Activated T-helper 2 cell treated with anti-CD3 and anti-CD28 coated beads, Interferon-gamma antibody, Interleukin-2, Interleukin-4, amounts not matched to agents 10 μg/mL and 5 μg/mL and 100 μg/mL, durations not matched to agents 14 hours and 24 hours and 36 hours (primary cell): ENCODE results near the gene DACT3. TPM values are rescaled to one million over a fixed set of nuclear protein-coding genes. Genes with fewer than 3 reads are reported as not detected.
A peak's percentile ranks its signal among the peaks of the same experiment; 100 is the strongest.
"Not testable (repeated sequence)": the region's sequence is repeated elsewhere in the genome, so short reads cannot be mapped to it uniquely, and the experiment has no call there.

Experiments
- DNase-seq: peaks from one replicate; pipeline ENCODE4 v3.0.0; 2021; ENCODE audit warnings: low spot score
- H3K27ac Mint-ChIP-seq: one replicate; pipeline ENCODE4 v1.8.0; 2021; ENCODE audit warnings: mixed read lengths
- H3K27me3 Mint-ChIP-seq: one replicate; pipeline ENCODE4 v1.8.0; 2021; ENCODE audit warnings: low read depth, mixed read lengths
- H3K36me3 Mint-ChIP-seq: one replicate; pipeline ENCODE4 v1.8.0; 2021; ENCODE audit warnings: low read depth, mixed read lengths
- H3K4me1 Mint-ChIP-seq: one replicate; pipeline ENCODE4 v1.8.0; 2021; ENCODE audit warnings: low read depth, mixed read lengths
- H3K4me3 Mint-ChIP-seq: one replicate; pipeline ENCODE4 v1.8.0; 2021; ENCODE audit warnings: low read depth, mild to moderate bottlenecking, moderate library complexity, mixed read lengths
- H3K9me3 Mint-ChIP-seq: one replicate; pipeline ENCODE4 v1.8.0; 2021; ENCODE audit warnings: mixed read lengths
- intact Hi-C: fragments of 100-400 bp; cut with micrococcal nuclease; formaldehyde crosslinking; loops from one replicate; pipeline ENCODE4 v1.15.1; 2023
- total RNA-seq: library from RNA; stranded (reverse); gene quantifications from 2 replicates; pipeline ENCODE4 v1.2.3, GENCODE V29; 2022

DACT3 gene
- total RNA-seq, 1 donor from 2014 or later: 6.1 TPM

DNA sequence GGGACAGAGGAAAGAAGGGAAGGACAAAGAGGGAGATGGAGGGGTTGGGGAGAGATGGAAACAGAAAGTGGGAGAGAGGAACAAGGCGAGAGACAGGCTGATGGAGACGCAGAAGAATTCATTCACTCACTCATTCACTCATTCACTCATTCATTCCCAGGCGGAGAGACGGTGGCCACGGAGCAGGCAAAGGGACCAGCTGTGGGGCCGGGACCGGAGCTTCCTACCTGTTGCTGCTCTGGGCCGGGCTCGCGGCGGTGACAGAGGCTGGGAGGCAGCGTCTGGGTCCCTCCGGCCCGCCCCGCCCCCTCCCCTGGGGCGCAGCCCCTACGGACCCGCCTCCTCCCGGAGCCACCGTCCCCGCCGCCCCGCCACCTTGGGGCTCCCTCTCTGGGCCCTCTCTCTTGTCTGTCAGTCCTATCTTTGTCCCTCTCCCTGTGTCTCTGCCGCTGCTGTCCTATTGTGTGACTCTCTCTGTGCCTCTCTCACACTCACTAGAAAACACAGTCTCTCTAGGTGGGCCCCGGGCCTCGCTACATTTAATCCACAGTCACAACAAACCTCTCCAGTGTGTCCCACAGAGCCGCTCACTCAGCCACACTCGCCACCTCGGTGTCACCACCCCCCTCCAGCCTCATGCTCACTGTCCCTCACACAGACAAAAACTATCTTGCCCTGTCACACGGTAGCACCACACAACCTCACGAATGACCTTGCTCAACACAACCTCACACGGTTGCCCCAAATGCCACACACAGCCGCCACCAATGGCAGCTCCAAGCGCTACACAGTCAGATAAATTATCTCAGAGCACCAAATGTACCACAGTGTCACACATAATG is 24.8 kb downstream of the DACT3 start, which contains the start of gene GNG8:
TSS of gene GNG8 (minus strand) at position 283 of the 842 bp plus-strand sequence. CDS start 1,520 bp downstream, outside the sequence.
- Mint-ChIP-seq H3K4me3 (peak within 1 kb of the TSS; percentile 75), H3K27me3 (peaks cover 6% of the 10 kb centered on the region), H3K36me3 (peaks cover 6% of the 10 kb centered on the region), H3K27ac (peak within 1 kb of the TSS; percentile 4), H3K4me1 (peaks cover 14% of the 10 kb centered on the region), H3K9me3 (no peaks in the 10 kb centered on the region)
- DNase-seq: no peak
- intact Hi-C loops: no loop called here

GRCh38 chr19:46634656-46635218 is 26.2 kb downstream of the DACT3 start:
- Mint-ChIP-seq H3K36me3 (peaks cover 6% of the 10 kb centered on the region), H3K27me3 (peaks cover 2% of the 10 kb centered on the region), H3K4me1 (peaks cover 13% of the 10 kb centered on the region), H3K27ac (no peak overlapping the region), H3K4me3 (peak overlapping the region; percentile 75), H3K9me3 (no peaks in the 10 kb centered on the region)
- intact Hi-C loops: loop anchor here (1.0 kb wide), 1 partner anchor 27 kb away; the partner anchor contains the start of gene DACT3
- no peak for DNase-seq

GRCh38 chr19:46634045-46634655 is 26.8 kb downstream of the DACT3 start:
- DNase-seq: peak; percentile 94
- peaks cover 13% of the 10 kb centered on the region for H3K4me1 Mint-ChIP-seq
- H3K27ac Mint-ChIP-seq: peak overlapping the region; percentile 34
- peaks cover 2% of the 10 kb centered on the region for H3K27me3 Mint-ChIP-seq
- H3K9me3 Mint-ChIP-seq: no peaks in the 10 kb centered on the region
- intact Hi-C loops: loop anchor here (1.0 kb wide), 1 partner anchor 27 kb away; the partner anchor contains the start of gene DACT3
- H3K4me3 Mint-ChIP-seq: peak overlapping the region; percentile 80
- H3K36me3 Mint-ChIP-seq: peaks cover 6% of the 10 kb centered on the region

DNA sequence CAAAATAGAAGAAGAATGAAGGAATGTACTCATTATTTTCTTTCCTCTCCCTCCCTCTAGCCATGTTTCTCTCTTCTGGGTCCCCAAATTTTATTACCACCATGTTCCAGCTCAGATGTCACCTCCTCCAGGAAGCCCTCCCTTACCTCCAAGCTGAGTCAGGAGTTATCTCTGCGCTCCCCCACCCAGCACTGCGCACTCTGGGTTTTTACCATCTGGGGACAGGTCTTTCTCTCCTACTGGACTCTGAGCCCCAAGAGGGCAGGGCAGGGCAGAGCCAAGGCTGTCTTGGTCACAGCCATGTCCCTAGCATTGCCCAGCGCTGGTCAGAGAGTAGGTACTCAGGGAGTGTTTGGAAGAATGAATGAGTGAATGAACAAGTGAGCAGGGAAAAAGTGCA is 27.9 kb downstream of the DACT3 start:
- Mint-ChIP-seq H3K4me3 (peak overlapping the region; percentile 80), H3K4me1 (peaks cover 13% of the 10 kb centered on the region), H3K27me3 (peaks cover 2% of the 10 kb centered on the region), H3K36me3 (peaks cover 6% of the 10 kb centered on the region), H3K9me3 (no peaks in the 10 kb centered on the region), H3K27ac (peak overlapping the region; percentile 26)
- intact Hi-C loops: no loop called here
- DNase-seq: no peak

DNA sequence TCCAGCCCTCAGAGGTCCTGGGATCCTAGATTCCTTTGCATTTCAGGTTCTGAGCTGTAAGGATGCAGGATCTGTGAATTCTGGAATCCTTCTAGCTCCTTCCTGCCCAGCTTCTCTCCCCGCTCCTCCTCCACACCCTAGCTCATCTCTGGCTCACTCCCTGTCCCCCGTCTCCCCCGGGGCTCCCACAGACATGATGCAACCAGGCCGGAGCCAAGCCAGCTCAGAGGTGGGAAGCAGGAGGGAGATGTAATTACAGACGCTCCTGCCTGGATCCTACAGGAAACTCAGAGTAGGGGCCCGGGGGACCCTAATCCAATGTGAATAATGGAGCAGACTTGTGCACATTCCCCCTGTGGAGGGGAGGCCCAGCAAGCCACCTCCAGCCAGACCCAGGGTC is 29.5 kb downstream of the DACT3 start:
- H3K9me3 Mint-ChIP-seq: no peaks in the 10 kb centered on the region
- peaks cover 6% of the 10 kb centered on the region for H3K36me3 Mint-ChIP-seq
- H3K27ac Mint-ChIP-seq: no peak overlapping the region
- DNase-seq: no peak
- H3K4me1 Mint-ChIP-seq: peaks cover 13% of the 10 kb centered on the region
- no peak overlapping the region for H3K4me3 Mint-ChIP-seq
- intact Hi-C loops: no loop called here
- H3K27me3 Mint-ChIP-seq: peaks cover 2% of the 10 kb centered on the region

GRCh38 chr19:46630586-46631205 is 30.3 kb downstream of the DACT3 start:
- peaks cover 6% of the 10 kb centered on the region for H3K36me3 Mint-ChIP-seq
- DNase-seq: no peak
- intact Hi-C loops: no loop called here
- H3K27ac Mint-ChIP-seq: no peak overlapping the region
- H3K27me3 Mint-ChIP-seq: peaks cover 2% of the 10 kb centered on the region
- no peak overlapping the region for H3K4me3 Mint-ChIP-seq
- H3K9me3 Mint-ChIP-seq: no peaks in the 10 kb centered on the region
- H3K4me1 Mint-ChIP-seq: peaks cover 14% of the 10 kb centered on the region

DNA sequence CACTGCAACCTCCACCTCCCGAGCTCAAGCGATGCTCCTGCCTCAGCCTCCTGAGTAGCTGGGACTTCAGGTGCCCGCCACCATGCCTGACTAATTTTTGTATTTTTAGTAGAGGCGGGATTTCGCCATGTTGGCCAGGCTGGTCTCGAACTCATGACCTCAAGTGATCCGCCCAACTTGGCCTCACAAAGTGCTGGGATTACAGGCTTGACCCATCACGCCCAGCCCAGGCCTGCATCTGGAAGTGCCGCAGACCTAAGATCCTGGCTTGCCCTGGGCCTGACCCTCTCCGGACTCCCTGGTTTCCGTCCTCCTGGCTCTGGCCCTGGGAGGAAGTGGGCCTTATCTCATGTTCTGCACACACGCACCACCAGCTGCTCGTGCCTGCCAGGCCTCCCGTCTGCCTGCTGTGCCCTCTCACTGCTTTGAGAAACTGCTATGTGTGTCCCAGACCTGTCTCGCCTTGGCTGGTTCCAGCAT is 31.4 kb downstream of the DACT3 start:
- H3K27ac Mint-ChIP-seq: peak overlapping the region; percentile 22
- intact Hi-C loops: no loop called here
- no peak overlapping the region for H3K4me3 Mint-ChIP-seq

GRCh38 chr19:46628970-46629369 is 32.0 kb downstream of the DACT3 start:
- H3K27me3 Mint-ChIP-seq, DNase-seq, H3K4me3 Mint-ChIP-seq, H3K9me3 Mint-ChIP-seq, intact Hi-C loops: not testable (repeated sequence)
- H3K36me3 Mint-ChIP-seq: peaks cover 19% of the 10 kb centered on the region
- peaks cover 23% of the 10 kb centered on the region for H3K4me1 Mint-ChIP-seq
- peak overlapping the region; percentile 22 for H3K27ac Mint-ChIP-seq

More for the DNA sequence above, 31.4 kb downstream of the DACT3 start:
- DNase-seq: no peak
- no peaks in the 10 kb centered on the region for H3K27me3 Mint-ChIP-seq
- peaks cover 21% of the 10 kb centered on the region for H3K4me1 Mint-ChIP-seq
- peaks cover 13% of the 10 kb centered on the region for H3K36me3 Mint-ChIP-seq
- no peaks in the 10 kb centered on the region for H3K9me3 Mint-ChIP-seq

GRCh38 chr19:46626446-46626845 is 34.5 kb downstream of the DACT3 start:
- Mint-ChIP-seq H3K36me3 (peaks cover 30% of the 10 kb centered on the region), H3K4me3 (no peak overlapping the region), H3K27me3 (no peaks in the 10 kb centered on the region), H3K4me1 (peaks cover 27% of the 10 kb centered on the region), H3K9me3 (no peaks in the 10 kb centered on the region), H3K27ac (peak overlapping the region; percentile 98)
- intact Hi-C loops: no loop called here
- no peak for DNase-seq

DNA sequence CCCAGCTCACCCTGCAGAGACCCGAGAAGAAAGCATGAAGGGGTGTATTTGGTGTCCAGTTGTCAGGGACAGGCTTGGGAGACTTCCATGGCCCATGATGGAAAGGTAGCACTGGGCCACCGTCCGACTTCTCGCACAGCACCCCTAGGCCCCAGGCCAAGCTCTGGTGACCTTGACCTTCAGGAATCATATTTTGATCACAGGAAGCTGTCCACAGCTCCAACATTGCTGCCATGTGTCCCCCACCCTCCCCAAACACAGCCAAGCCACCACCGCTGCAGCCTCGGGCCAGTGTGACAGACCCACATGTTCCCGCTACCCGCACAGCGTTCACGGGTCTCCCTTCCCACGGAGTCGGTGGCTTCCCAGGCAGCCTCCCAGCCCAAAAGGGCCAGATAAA is 35.3 kb downstream of the DACT3 start:
- H3K4me3 Mint-ChIP-seq: peak overlapping the region; percentile 37

GRCh38 chr19:46624958-46625661 is 35.9 kb downstream of the DACT3 start, which contains the start of gene PTGIR:
PTGIR (minus strand) TSS chr19:46625089; CDS start chr19:46624225, 864 bp downstream.
- Mint-ChIP-seq H3K27ac (peak within 1 kb of the TSS; percentile 98), H3K4me3 (peak within 1 kb of the TSS; percentile 97), H3K4me1 (peaks cover 40% of the 10 kb centered on the region), H3K27me3 (no peaks in the 10 kb centered on the region), H3K9me3 (no peaks in the 10 kb centered on the region), H3K36me3 (peaks cover 43% of the 10 kb centered on the region)
- intact Hi-C loops: no loop called here
- no peak for DNase-seq

More for the DNA sequence above, 35.3 kb downstream of the DACT3 start:
- Mint-ChIP-seq H3K36me3 (peaks cover 37% of the 10 kb centered on the region), H3K27ac (peak overlapping the region; percentile 98), H3K9me3 (no peaks in the 10 kb centered on the region), H3K4me1 (peaks cover 34% of the 10 kb centered on the region), H3K27me3 (no peaks in the 10 kb centered on the region)
- intact Hi-C loops: no loop called here
- no peak for DNase-seq
